NCI-H446 (cell line): ENCODE measurements around the gene IFT81.
A peak's percentile ranks its signal among the peaks of the same experiment; 100 is the strongest.
"Not testable (repeated sequence)": the region's sequence is repeated elsewhere in the genome, so short reads cannot be mapped to it uniquely, and the experiment has no call there.

Source experiments
- DNase-seq, 2 experiments: peaks; one replicate each; lab custom pipeline; 2025; lab: John Stamatoyannopoulos, UW

IFT81 gene

GRCh38 chr12:110246636-110247339, 122.6 kb downstream of the IFT81 start:
- DNase-seq = no peak

- no peak for DNase-seq
These were observed 123.4 kb downstream of the IFT81 start for GRCh38 chr12:110247340-110248095.

- DNase-seq = no peak
These were observed 123.9 kb downstream of the IFT81 start for GRCh38 chr12:110248096-110248447.

GRCh38 chr12:110249105-110249504, 124.9 kb downstream of the IFT81 start:
- DNase-seq = no peak

GRCh38 chr12:110249716-110250225, 125.6 kb downstream of the IFT81 start:
- no peak for DNase-seq

GRCh38 chr12:110251381-110251780, 127.2 kb downstream of the IFT81 start:
- no peak for DNase-seq

GRCh38 chr12:110252716-110253115, 128.6 kb downstream of the IFT81 start:
- no peak for DNase-seq

- DNase-seq = no peak
These were observed 129.0 kb downstream of the IFT81 start for GRCh38 chr12:110253176-110253575.

GRCh38 chr12:110254971-110255540, 130.9 kb downstream of the IFT81 start:
- no peak for DNase-seq

- not testable (repeated sequence) for DNase-seq
These were observed 131.8 kb downstream of the IFT81 start for GRCh38 chr12:110255890-110256456.

GRCh38 chr12:110256780-110257431, 132.7 kb downstream of the IFT81 start:
- DNase-seq = no peak

GRCh38 chr12:110258466-110258865, 134.3 kb downstream of the IFT81 start:
- DNase-seq = no peak

- no peak for DNase-seq
These were observed 138.6 kb downstream of the IFT81 start for GRCh38 chr12:110262442-110263388.

GRCh38 chr12:110266381-110266960, 142.3 kb downstream of the IFT81 start:
- no peak for DNase-seq

GRCh38 chr12:110266980-110267620, 142.9 kb downstream of the IFT81 start:
- DNase-seq = peak in 1 of 2 experiments; percentile 56
